ENCODE measurements around the gene RAB40C.

RAB40C gene

DNA sequence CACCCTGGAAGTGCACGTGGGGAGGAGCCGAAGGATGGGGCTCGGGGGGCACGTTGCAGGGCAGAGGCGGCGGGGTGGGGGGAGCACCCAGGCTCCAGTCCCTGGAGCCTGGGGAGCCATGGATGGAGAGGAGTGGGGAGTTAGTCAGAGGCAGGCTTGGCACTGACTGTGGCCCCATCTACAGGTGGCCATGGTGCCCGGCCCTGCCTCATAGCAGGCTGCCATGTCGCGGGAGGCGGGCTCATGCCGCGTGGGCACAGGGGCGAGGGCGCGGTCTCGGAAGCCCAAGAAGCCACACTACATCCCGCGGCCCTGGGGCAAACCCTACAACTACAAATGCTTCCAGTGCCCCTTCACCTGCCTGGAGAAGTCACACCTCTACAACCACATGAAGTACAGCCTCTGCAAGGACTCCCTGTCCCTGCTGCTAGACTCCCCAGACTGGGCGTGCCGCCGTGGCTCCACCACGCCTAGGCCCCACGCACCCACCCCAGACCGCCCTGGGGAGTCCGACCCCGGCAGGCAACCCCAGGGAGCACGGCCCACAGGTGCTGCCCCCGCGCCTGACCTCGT, 26.7 kb upstream of the RAB40C start (continued):
- TF ChIP-seq TSHZ2 (CRISPR knock-in tag; IDR thresholded peaks at IDR 0.05) (no peak), CSRNP3 (CRISPR knock-in tag; IDR thresholded peaks at IDR 0.05) (no peak), ZNF8 (CRISPR knock-in tag; IDR thresholded peaks at IDR 0.05) (no peak), ZNF565 (CRISPR knock-in tag; conservative IDR thresholded peaks at IDR 0.05; ENCODE audit: low read depth) (no peak), CSDC2 (CRISPR knock-in tag; IDR thresholded peaks at IDR 0.05) (no peak), SNAI2 (CRISPR knock-in tag; IDR thresholded peaks at IDR 0.05) (no peak)
- TF ChIP-seq, protein P1, sequence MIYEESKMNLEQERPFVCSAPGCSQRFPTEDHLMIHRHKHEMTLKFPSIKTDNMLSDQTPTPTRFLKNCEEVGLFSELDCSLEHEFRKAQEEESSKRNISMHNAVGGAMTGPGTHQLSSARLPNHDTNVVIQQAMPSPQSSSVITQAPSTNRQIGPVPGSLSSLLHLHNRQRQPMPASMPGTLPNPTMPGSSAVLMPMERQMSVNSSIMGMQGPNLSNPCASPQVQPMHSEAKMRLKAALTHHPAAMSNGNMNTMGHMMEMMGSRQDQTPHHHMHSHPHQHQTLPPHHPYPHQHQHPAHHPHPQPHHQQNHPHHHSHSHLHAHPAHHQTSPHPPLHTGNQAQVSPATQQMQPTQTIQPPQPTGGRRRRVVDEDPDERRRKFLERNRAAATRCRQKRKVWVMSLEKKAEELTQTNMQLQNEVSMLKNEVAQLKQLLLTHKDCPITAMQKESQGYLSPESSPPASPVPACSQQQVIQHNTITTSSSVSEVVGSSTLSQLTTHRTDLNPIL (CRISPR knock-in tag; IDR thresholded peaks at IDR 0.05; ENCODE audit: low read depth), result no peak

GRCh38 chr16:564690-565418, 25.0 kb upstream of the RAB40C start:
- no peak for ATAC-seq
- no peak for TF ChIP-seq TOX (CRISPR knock-in tag; IDR thresholded peaks at IDR 0.05; ENCODE audit: borderline replicate concordance)
- TF ChIP-seq, protein P1 (CRISPR knock-in tag; IDR thresholded peaks at IDR 0.05; ENCODE audit: low read depth), result no peak
- no peak for TF ChIP-seq ARNTL (CRISPR knock-in tag; IDR thresholded peaks at IDR 0.05; ENCODE audit: borderline replicate concordance, low read depth)
- no peak for TF ChIP-seq PPARA (CRISPR knock-in tag; IDR thresholded peaks at IDR 0.05; ENCODE audit: borderline replicate concordance)
- no peak for TF ChIP-seq OSR1 (CRISPR knock-in tag; IDR thresholded peaks at IDR 0.05)
- no peak for TF ChIP-seq RARB (CRISPR knock-in tag; IDR thresholded peaks at IDR 0.05)
- no peak for TF ChIP-seq ESRRG (CRISPR knock-in tag; IDR thresholded peaks at IDR 0.05)
- TF ChIP-seq, protein P2, sequence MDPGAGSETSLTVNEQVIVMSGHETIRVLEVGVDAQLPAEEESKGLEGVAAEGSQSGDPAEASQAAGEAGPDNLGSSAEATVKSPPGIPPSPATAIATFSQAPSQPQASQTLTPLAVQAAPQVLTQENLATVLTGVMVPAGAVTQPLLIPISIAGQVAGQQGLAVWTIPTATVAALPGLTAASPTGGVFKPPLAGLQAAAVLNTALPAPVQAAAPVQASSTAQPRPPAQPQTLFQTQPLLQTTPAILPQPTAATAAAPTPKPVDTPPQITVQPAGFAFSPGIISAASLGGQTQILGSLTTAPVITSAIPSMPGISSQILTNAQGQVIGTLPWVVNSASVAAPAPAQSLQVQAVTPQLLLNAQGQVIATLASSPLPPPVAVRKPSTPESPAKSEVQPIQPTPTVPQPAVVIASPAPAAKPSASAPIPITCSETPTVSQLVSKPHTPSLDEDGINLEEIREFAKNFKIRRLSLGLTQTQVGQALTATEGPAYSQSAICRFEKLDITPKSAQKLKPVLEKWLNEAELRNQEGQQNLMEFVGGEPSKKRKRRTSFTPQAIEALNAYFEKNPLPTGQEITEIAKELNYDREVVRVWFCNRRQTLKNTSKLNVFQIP (CRISPR knock-in tag; IDR thresholded peaks at IDR 0.05; ENCODE audit: borderline replicate concordance, low read depth), result no peak
- TF ChIP-seq TSHZ2 (CRISPR knock-in tag; IDR thresholded peaks at IDR 0.05), result no peak
- no peak for TF ChIP-seq CSRNP3 (CRISPR knock-in tag; IDR thresholded peaks at IDR 0.05)
- no peak for TF ChIP-seq ZFP3 (CRISPR knock-in tag; IDR thresholded peaks at IDR 0.05)
- no peak for TF ChIP-seq TCF4 (CRISPR knock-in tag; IDR thresholded peaks at IDR 0.05; ENCODE audit: borderline replicate concordance)
- no peak for TF ChIP-seq ZFP30 (CRISPR knock-in tag; IDR thresholded peaks at IDR 0.05)
- TF ChIP-seq GLIS3 (CRISPR knock-in tag; IDR thresholded peaks at IDR 0.05), result no peak
- TF ChIP-seq ZNF8 (CRISPR knock-in tag; IDR thresholded peaks at IDR 0.05), result no peak
- TF ChIP-seq ZC3H10 (CRISPR knock-in tag; IDR thresholded peaks at IDR 0.05), result no peak
- TF ChIP-seq PATZ1 (CRISPR knock-in tag; IDR thresholded peaks at IDR 0.05; ENCODE audit: borderline replicate concordance), result no peak
- no peak for TF ChIP-seq ISL1 (CRISPR knock-in tag; IDR thresholded peaks at IDR 0.05)
- no peak for TF ChIP-seq BACH2 (CRISPR knock-in tag; IDR thresholded peaks at IDR 0.05; ENCODE audit: borderline replicate concordance)
